GM23338 (cell line): Measurements from ENCODE around the gene ITIH4.

ENCODE experiments used
- CREB1 ChIP-seq: fragments of 250-450 bp; sonication (Bioruptor Pico); IDR thresholded peaks from 2 replicates; pipeline ENCODE4 v1.5.0; 2020; ENCODE audit warnings: low read depth, mild to moderate bottlenecking, moderate library complexity
- EZH2 ChIP-seq: fragments of 200-600 bp; sonication (generic); IDR thresholded peaks from one replicate; pipeline ENCODE4 v1.8.0; 2017; ENCODE audit warnings: antibody characterized with exemption, mild to moderate bottlenecking, low read depth; ENCODE audit not compliant: unreplicated experiment
- EZH2phosphoT487 ChIP-seq: fragments of 200-600 bp; sonication (generic); IDR thresholded peaks from one replicate; pipeline ENCODE4 v1.8.1; 2018; ENCODE audit warnings: antibody characterized with exemption; ENCODE audit not compliant: unreplicated experiment
- NANOG ChIP-seq: IDR thresholded peaks from 2 replicates; pipeline ENCODE4 v1.6.1; 2016; ENCODE audit warnings: antibody characterized with exemption, borderline replicate concordance
- POLR2AphosphoS5 ChIP-seq: IDR thresholded peaks from 2 replicates; pipeline ENCODE4 v1.6.1; 2016; ENCODE audit warnings: antibody characterized with exemption, low read depth
- REST ChIP-seq: IDR thresholded peaks from one replicate; pipeline ENCODE4 v1.6.1; 2018; ENCODE audit warnings: antibody characterized with exemption; ENCODE audit not compliant: unreplicated experiment
- STAT1 ChIP-seq: IDR thresholded peaks from one replicate; pipeline ENCODE4 v1.6.1; 2016; ENCODE audit warnings: antibody characterized with exemption; ENCODE audit not compliant: unreplicated experiment
- ZNF114 ChIP-seq: fragments of 250-450 bp; sonication (Bioruptor Pico); IDR thresholded peaks from 2 replicates; pipeline ENCODE4 v1.5.0; 2020; ENCODE audit warnings: mild to moderate bottlenecking, moderate library complexity
- ZNF462 ChIP-seq: fragments of 250-450 bp; sonication (Bioruptor Pico); IDR thresholded peaks from 2 replicates; pipeline ENCODE4 v1.5.0; 2020; ENCODE audit warnings: mild to moderate bottlenecking, moderate library complexity
- TF ChIP-seq, protein P1 (sequence below), 2 experiments: fragments of 200-600 bp in 1 of 2; sonication (generic) in 1 of 2; conservative IDR thresholded peaks; 2 replicates each; pipeline versions ENCODE4 v1.5.1 to v1.6.1; 2016 to 2017; ENCODE audit warnings: antibody characterized with exemption in 2 of 2, low read depth in 2 of 2, mild to moderate bottlenecking in 2 of 2, moderate library complexity in 1 of 2

GRCh38 chr3:52801839-52802238 lies 28.6 kb downstream of the ITIH4 start:
- TF ChIP-seq, protein P1, sequence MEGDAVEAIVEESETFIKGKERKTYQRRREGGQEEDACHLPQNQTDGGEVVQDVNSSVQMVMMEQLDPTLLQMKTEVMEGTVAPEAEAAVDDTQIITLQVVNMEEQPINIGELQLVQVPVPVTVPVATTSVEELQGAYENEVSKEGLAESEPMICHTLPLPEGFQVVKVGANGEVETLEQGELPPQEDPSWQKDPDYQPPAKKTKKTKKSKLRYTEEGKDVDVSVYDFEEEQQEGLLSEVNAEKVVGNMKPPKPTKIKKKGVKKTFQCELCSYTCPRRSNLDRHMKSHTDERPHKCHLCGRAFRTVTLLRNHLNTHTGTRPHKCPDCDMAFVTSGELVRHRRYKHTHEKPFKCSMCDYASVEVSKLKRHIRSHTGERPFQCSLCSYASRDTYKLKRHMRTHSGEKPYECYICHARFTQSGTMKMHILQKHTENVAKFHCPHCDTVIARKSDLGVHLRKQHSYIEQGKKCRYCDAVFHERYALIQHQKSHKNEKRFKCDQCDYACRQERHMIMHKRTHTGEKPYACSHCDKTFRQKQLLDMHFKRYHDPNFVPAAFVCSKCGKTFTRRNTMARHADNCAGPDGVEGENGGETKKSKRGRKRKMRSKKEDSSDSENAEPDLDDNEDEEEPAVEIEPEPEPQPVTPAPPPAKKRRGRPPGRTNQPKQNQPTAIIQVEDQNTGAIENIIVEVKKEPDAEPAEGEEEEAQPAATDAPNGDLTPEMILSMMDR (conservative IDR thresholded peaks at IDR 0.05; ENCODE audit: low read depth in 2 of 2): no peak
- TF ChIP-seq EZH2phosphoT487 (no peak), EZH2 (no peak), POLR2AphosphoS5 (no peak), ZNF114 (no peak), NANOG (no peak), REST (no peak), CREB1 (CRISPR knock-in tag) (no peak), STAT1 (no peak), ZNF462 (CRISPR knock-in tag) (no peak)
